K562 (cell line): ENCODE results near the gene CCT5. TPM values are rescaled to one million over a fixed set of nuclear protein-coding genes. Genes with fewer than 3 reads are reported as not detected.

Experiments
- ATF7 ChIP-seq: fragments of 450-650 bp; IDR thresholded peaks from 2 replicates; pipeline ENCODE4 v1.7.1; 2014; ENCODE audit warnings: mild to moderate bottlenecking, moderate library complexity
- CBX3 ChIP-seq, 2 experiments: IDR thresholded peaks; 1 replicate in 1 of 2; 2 replicates in 1 of 2; pipeline ENCODE4 v1.6.1; 2012; ENCODE audit warnings: inconsistent platforms in 2 of 2, low read length in 2 of 2, borderline replicate concordance in 1 of 2, control low read depth in 1 of 2
- E2F4 ChIP-seq: sonication (generic); formaldehyde crosslinking; IDR thresholded peaks from 2 replicates; pipeline ENCODE4 v1.8.0; 2022; ENCODE audit warnings: mild to moderate bottlenecking, low read depth, missing genetic modification reagents
- FOXK2 ChIP-seq, 2 experiments: fragments of 450-650 bp; IDR thresholded peaks in 1 of 2; conservative IDR thresholded peaks in 1 of 2; 2 replicates each; pipeline ENCODE4 v1.6.1; 2016; ENCODE audit warnings: low read depth in 2 of 2, mild to moderate bottlenecking in 1 of 2
- HSF4 ChIP-seq: fragments of 250-450 bp; sonication (Bioruptor Pico); IDR thresholded peaks from 2 replicates; pipeline ENCODE4 v2.1.2; 2022; ENCODE audit warnings: mild to moderate bottlenecking, moderate library complexity, borderline replicate concordance
- KAT7 ChIP-seq: sonication (generic); formaldehyde crosslinking; IDR thresholded peaks from 2 replicates; pipeline ENCODE4 v1.8.0; 2022; ENCODE audit warnings: missing genetic modification reagents, mild to moderate bottlenecking, borderline replicate concordance
- KLF1 ChIP-seq: fragments of 450-650 bp; IDR thresholded peaks from 2 replicates; pipeline ENCODE4 v1.6.1; 2016; ENCODE audit warnings: missing genetic modification characterization, missing compliant biosample characterization
- L3MBTL2 ChIP-seq: fragments of 450-650 bp; IDR thresholded peaks from 2 replicates; pipeline ENCODE4 v1.6.1; 2016; ENCODE audit warnings: mild to moderate bottlenecking, moderate library complexity
- MEIS2 ChIP-seq: fragments of 450-650 bp; IDR thresholded peaks from 2 replicates; pipeline ENCODE4 v1.6.1; 2014; ENCODE audit warnings: mild to moderate bottlenecking; ENCODE audit not compliant: partially characterized antibody
- PML ChIP-seq: IDR thresholded peaks from 2 replicates; pipeline ENCODE4 v1.6.1; 2012; ENCODE audit warnings: low read length, inconsistent platforms
- POLR2G ChIP-seq: fragments of 200-400 bp; formaldehyde crosslinking; IDR thresholded peaks from 2 replicates; pipeline ENCODE4 v1.6.1; 2017; ENCODE audit warnings: low read depth, mild to moderate bottlenecking, antibody characterized with exemption, low read length, moderate library complexity
- RBM25 ChIP-seq: fragments of 200-400 bp; formaldehyde crosslinking; IDR thresholded peaks from 2 replicates; pipeline ENCODE4 v1.6.1; 2018; ENCODE audit warnings: low read length, low read depth, moderate library complexity; ENCODE audit not compliant: severe bottlenecking
- SLC30A9 ChIP-seq: fragments of 250-450 bp; sonication (Bioruptor Pico); IDR thresholded peaks from 2 replicates; pipeline ENCODE4 v1.8.0; 2022; ENCODE audit warnings: mild to moderate bottlenecking, moderate library complexity
- SRF ChIP-seq, 2 experiments: fragments of 250-450, 450-650 bp in 1 of 2; sonication (Bioruptor Pico) in 1 of 2; sonication (generic) in 1 of 2; formaldehyde crosslinking; IDR thresholded peaks; 2 replicates each; pipeline versions ENCODE4 v1.5.0 to v1.5.1; 2020 to 2022; ENCODE audit warnings: mild to moderate bottlenecking in 1 of 2, missing genetic modification reagents in 1 of 2
- ZBTB8A ChIP-seq: fragments of 450-650 bp; IDR thresholded peaks from 2 replicates; pipeline ENCODE4 v1.6.1; 2018; ENCODE audit warnings: mild to moderate bottlenecking, moderate library complexity; ENCODE audit not compliant: partially characterized antibody
- ZC3H4 ChIP-seq: sonication (generic); formaldehyde crosslinking; IDR thresholded peaks from 2 replicates; pipeline ENCODE4 v1.9.0; 2021; ENCODE audit warnings: missing genetic modification reagents, borderline replicate concordance
- ZNF12 ChIP-seq: sonication (generic); formaldehyde crosslinking; IDR thresholded peaks from 2 replicates; pipeline ENCODE4 v1.4.0; 2020; ENCODE audit warnings: mild to moderate bottlenecking, missing genetic modification reagents
- ZNF311 ChIP-seq: fragments of 250-450 bp; sonication (Bioruptor Pico); IDR thresholded peaks from 2 replicates; pipeline ENCODE4 v1.4.0; 2020; ENCODE audit warnings: mild to moderate bottlenecking, moderate library complexity
- ZNF79 ChIP-seq: fragments of 250-450 bp; sonication (Bioruptor Pico); IDR thresholded peaks from 2 replicates; pipeline ENCODE4 v1.4.0; 2020; ENCODE audit warnings: low read depth, mild to moderate bottlenecking, moderate library complexity
- polyA plus RNA-seq, 8 experiments: library from polyadenylated mRNA; depleted of rRNA in 4 of 8; stranded (reverse) in 5 of 8; unstranded in 3 of 8; fragments of >200 nt; fragmentation: Nextera tagmentation in 2 of 8; fragmentation: Illumina TruSeq in 1 of 8; extraction: Ambion mirVana in 2 of 8; extraction: Trizol in 1 of 8; gene quantifications; 2 replicates each; pipeline versions ENCODE4 v1.2.1 to v1.2.3, GENCODE V29; 2011 to 2014; ENCODE audit warnings: inconsistent platforms in 1 of 8, missing spikeins in 1 of 8
- total RNA-seq, 7 experiments: library from RNA; depleted of rRNA in 6 of 7; stranded (reverse); fragments of >200 nt in 6 of 7; fragmentation: Illumina TruSeq in 2 of 7; extraction: Trizol in 2 of 7; gene quantifications; 2 replicates each; pipeline versions ENCODE4 v1.2.1 to v1.2.3, GENCODE V29; 2011 to 2021; ENCODE audit warnings: low replicate concordance in 1 of 7
- TF ChIP-seq, protein P1 (sequence below): IDR thresholded peaks from 2 replicates; pipeline ENCODE4 v1.6.1; 2011; ENCODE audit not compliant: insufficient read length; ENCODE audit errors: extremely low read depth
- TF ChIP-seq, protein P2 (sequence below): fragments of 450-650 bp; formaldehyde crosslinking; IDR thresholded peaks from 2 replicates; pipeline ENCODE4 v1.4.0; 2020; ENCODE audit warnings: mild to moderate bottlenecking, moderate library complexity
- TF ChIP-seq, protein P3 (sequence below): fragments of 450-650 bp; formaldehyde crosslinking; IDR thresholded peaks from 2 replicates; pipeline ENCODE4 v1.4.0; 2020; ENCODE audit warnings: mild to moderate bottlenecking, moderate library complexity

Gene CCT5
- total and polyA plus RNA-seq, 9 of the 15 experiments (the other 6 are each of a cell fraction or from before 2014, with no cell fraction given): 782 to 1,606 (median 1,153) TPM

GRCh38 chr5:10293907-10294662 lies 44.0 kb downstream of the CCT5 start (continued):
- no peak; a peak in 1 of 3 replicates for TF ChIP-seq CBX3 (IDR thresholded peaks at IDR 0.05; ENCODE audit: borderline replicate concordance in 1 of 2, low read length in 2 of 2)
- 0 out of 2 replicates have a peak, but pooled peaks have one; percentile 52 for TF ChIP-seq E2F4
- TF ChIP-seq ZBTB8A: no peak
- no peak for TF ChIP-seq ATF7
- 0 out of 2 replicates have a peak, but pooled peaks have one; percentile 13 for TF ChIP-seq ZNF12 (CRISPR knock-in tag)
- TF ChIP-seq FOXK2 (conservative IDR thresholded peaks at IDR 0.05 in 1 of 2, IDR thresholded peaks at IDR 0.05 in 1 of 2; ENCODE audit: low read depth in 2 of 2): no peak
- no peak for TF ChIP-seq SRF (CRISPR knock-in tag; IDR thresholded peaks at IDR 0.05)
- TF ChIP-seq POLR2G: no peak
- no peak for TF ChIP-seq ZC3H4
- no peak for TF ChIP-seq SLC30A9 (CRISPR knock-in tag)
- TF ChIP-seq KAT7 (CRISPR knock-in tag): peak; percentile 63; the same call in 1 of the 2 replicates
- TF ChIP-seq, protein P1, sequence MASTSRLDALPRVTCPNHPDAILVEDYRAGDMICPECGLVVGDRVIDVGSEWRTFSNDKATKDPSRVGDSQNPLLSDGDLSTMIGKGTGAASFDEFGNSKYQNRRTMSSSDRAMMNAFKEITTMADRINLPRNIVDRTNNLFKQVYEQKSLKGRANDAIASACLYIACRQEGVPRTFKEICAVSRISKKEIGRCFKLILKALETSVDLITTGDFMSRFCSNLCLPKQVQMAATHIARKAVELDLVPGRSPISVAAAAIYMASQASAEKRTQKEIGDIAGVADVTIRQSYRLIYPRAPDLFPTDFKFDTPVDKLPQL: no peak
- peak; percentile 15; the same call in 1 of the 2 replicates for TF ChIP-seq HSF4 (CRISPR knock-in tag)
- TF ChIP-seq RBM25: peak; percentile 96
- TF ChIP-seq, protein P2, sequence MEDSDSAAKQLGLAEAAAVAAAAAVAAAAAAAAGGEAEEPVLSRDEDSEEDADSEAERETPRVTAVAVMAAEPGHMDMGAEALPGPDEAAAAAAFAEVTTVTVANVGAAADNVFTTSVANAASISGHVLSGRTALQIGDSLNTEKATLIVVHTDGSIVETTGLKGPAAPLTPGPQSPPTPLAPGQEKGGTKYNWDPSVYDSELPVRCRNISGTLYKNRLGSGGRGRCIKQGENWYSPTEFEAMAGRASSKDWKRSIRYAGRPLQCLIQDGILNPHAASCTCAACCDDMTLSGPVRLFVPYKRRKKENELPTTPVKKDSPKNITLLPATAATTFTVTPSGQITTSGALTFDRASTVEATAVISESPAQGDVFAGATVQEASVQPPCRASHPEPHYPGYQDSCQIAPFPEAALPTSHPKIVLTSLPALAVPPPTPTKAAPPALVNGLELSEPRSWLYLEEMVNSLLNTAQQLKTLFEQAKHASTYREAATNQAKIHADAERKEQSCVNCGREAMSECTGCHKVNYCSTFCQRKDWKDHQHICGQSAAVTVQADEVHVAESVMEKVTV (CRISPR knock-in tag): no peak
- no peak for TF ChIP-seq PML
- TF ChIP-seq L3MBTL2: no peak
- TF ChIP-seq, protein P3, sequence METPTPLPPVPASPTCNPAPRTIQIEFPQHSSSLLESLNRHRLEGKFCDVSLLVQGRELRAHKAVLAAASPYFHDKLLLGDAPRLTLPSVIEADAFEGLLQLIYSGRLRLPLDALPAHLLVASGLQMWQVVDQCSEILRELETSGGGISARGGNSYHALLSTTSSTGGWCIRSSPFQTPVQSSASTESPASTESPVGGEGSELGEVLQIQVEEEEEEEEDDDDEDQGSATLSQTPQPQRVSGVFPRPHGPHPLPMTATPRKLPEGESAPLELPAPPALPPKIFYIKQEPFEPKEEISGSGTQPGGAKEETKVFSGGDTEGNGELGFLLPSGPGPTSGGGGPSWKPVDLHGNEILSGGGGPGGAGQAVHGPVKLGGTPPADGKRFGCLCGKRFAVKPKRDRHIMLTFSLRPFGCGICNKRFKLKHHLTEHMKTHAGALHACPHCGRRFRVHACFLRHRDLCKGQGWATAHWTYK: no peak
- TF ChIP-seq ZNF79 (CRISPR knock-in tag): no peak
- TF ChIP-seq MEIS2: no peak
- peak; percentile 41; the same call in 1 of the 2 replicates for TF ChIP-seq KLF1
- TF ChIP-seq ZNF311 (CRISPR knock-in tag): no peak
